ENCODE data around the gene VTA1.

DNA sequence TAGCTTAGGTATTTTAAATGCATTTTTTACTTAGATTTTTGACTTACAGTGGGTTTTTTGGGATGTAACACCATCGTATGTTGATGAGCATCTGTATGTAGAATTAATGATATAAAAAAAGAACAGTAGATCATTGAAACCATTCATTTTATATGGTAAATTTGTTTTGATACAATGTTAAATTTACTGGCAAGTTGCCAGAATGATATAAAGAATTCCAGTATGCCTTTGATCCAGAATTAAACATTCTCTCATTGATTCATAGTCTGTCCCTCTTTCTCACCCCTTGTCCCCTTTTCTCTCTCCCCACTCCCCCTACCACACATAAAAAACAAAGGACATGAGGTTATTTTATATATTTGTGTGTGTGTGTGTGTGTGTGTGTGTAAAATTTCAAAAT lies 45.3 kb downstream of the VTA1 start:
- TF ChIP-seq EZH2 (IDR thresholded peaks at IDR 0.05; ENCODE audit: insufficient read depth, poor library complexity, severe bottlenecking), result no peak
- no peak for TF ChIP-seq EZH2phosphoT487 (IDR thresholded peaks at IDR 0.05; ENCODE audit: insufficient read depth, low read depth)
